ENCODE results near the gene RGSL1. TPM values are rescaled to one million over a fixed set of nuclear protein-coding genes. Genes with fewer than 3 reads are reported as not detected.

The RGSL1 gene
- total and polyA plus RNA-seq, 8 donors: not detected

DNA sequence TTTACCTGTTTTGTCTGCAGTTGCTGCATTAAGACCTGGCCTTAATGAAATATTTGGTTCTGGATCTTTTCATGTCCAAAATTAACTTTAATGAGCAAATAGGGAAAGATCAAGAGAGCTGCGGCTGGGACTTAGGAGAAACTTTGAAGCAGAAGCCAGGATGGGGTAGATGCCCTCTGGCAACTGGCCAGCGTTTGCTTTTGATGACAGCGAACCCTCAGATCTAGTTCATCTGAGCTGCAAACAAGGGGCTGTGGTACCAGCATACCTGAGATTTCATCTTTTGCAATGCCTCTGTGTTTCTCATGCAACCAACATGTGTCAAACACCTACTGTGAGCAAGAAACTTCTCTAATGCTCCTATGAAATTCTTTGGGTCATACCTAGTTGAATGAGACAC lies 36.5 kb upstream of the RGSL1 start:
- no peak overlapping the region for H3K27ac ChIP-seq
- peaks cover 0 to 11% (median 0%) of the 10 kb centered on the region in 3 donors for H3K4me1 ChIP-seq
- intact Hi-C loops (cut with DNase I): no loop called here
- no peaks in the 10 kb centered on the region for H3K27me3 ChIP-seq
- WGBS, 2 donors: 65 to 70% methylated on average over 3 of the region's 3 CpGs
- H3K9me3 ChIP-seq: no peaks in the 10 kb centered on the region
- no peaks in the 10 kb centered on the region for H3K36me3 ChIP-seq
- DNase-seq (no peak), FAIRE-seq (no peak), ATAC-seq (no peak)
- H3K4me3 ChIP-seq: no peak overlapping the region
- TF ChIP-seq, protein P1, sequence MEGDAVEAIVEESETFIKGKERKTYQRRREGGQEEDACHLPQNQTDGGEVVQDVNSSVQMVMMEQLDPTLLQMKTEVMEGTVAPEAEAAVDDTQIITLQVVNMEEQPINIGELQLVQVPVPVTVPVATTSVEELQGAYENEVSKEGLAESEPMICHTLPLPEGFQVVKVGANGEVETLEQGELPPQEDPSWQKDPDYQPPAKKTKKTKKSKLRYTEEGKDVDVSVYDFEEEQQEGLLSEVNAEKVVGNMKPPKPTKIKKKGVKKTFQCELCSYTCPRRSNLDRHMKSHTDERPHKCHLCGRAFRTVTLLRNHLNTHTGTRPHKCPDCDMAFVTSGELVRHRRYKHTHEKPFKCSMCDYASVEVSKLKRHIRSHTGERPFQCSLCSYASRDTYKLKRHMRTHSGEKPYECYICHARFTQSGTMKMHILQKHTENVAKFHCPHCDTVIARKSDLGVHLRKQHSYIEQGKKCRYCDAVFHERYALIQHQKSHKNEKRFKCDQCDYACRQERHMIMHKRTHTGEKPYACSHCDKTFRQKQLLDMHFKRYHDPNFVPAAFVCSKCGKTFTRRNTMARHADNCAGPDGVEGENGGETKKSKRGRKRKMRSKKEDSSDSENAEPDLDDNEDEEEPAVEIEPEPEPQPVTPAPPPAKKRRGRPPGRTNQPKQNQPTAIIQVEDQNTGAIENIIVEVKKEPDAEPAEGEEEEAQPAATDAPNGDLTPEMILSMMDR (IDR thresholded peaks at IDR 0.05): no peak

DNA sequence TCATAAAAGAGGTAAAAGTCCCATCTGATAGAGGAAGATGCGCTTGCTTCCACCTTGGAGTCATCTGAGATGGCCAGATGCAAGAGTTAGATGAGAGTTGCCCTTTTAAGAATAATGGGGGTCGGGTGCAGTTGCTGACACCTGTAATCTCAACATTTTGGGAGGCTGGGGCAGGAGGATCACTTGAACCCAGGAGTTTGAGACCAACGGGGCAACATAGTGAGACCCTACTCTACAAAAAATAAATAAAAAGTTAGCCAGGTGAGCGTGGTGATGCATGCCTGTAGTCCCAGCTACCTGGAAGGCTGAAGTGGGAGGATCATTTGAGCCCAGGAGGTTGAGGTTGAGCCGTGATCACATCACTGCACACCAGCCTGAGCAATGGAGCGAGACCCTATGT lies 36.0 kb upstream of the RGSL1 start:
- TF ChIP-seq, protein P1 (IDR thresholded peaks at IDR 0.05): no peak
- Histone ChIP-seq H3K4me1 (peaks cover 0 to 6% (median 0%) of the 10 kb centered on the region in 3 donors), H3K4me3 (no peak overlapping the region), H3K36me3 (no peaks in the 10 kb centered on the region), H3K27ac (no peak overlapping the region), H3K27me3 (no peaks in the 10 kb centered on the region), H3K9me3 (no peaks in the 10 kb centered on the region)
- ATAC-seq: no peak
- no peak for DNase-seq
- WGBS, 2 donors: 77 to 86% methylated on average over 6 of the region's 6 CpGs
- FAIRE-seq: no peak
- intact Hi-C loops (cut with DNase I): no loop called here

DNA sequence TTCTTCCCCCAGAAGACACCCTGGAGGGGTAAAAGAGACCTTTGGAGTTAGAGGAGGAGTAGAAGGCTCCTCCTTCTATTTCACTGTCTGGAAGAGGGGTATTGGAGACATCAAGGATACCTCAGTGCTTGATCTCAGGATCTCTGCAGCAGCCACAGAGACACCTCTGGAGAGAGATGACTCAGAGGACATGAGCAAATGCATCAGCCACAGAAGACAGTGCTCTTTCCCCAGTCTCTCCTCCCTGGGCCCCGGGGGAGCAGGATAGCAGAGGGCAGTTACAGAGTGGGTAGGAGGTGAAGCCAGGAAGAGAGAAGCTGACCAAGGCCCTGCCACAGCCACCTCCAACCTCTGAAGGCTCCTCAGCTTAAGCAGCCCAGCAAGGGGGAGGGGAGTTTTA lies 34.2 kb upstream of the RGSL1 start:
- H3K27ac ChIP-seq: no peak overlapping the region
- FAIRE-seq (no peak), ATAC-seq (no peak), DNase-seq (no peak)
- H3K4me1 ChIP-seq: peaks cover 0 to 3% (median 0%) of the 10 kb centered on the region in 3 donors
- WGBS, 2 donors: 46 to 61% methylated on average over 1 of the region's 1 CpG
- H3K27me3 ChIP-seq: no peaks in the 10 kb centered on the region
- TF ChIP-seq, protein P1 (IDR thresholded peaks at IDR 0.05): no peak
- no peaks in the 10 kb centered on the region for H3K36me3 ChIP-seq
- H3K4me3 ChIP-seq: no peak overlapping the region
- intact Hi-C loops (cut with DNase I): no loop called here
- H3K9me3 ChIP-seq: no peaks in the 10 kb centered on the region

DNA sequence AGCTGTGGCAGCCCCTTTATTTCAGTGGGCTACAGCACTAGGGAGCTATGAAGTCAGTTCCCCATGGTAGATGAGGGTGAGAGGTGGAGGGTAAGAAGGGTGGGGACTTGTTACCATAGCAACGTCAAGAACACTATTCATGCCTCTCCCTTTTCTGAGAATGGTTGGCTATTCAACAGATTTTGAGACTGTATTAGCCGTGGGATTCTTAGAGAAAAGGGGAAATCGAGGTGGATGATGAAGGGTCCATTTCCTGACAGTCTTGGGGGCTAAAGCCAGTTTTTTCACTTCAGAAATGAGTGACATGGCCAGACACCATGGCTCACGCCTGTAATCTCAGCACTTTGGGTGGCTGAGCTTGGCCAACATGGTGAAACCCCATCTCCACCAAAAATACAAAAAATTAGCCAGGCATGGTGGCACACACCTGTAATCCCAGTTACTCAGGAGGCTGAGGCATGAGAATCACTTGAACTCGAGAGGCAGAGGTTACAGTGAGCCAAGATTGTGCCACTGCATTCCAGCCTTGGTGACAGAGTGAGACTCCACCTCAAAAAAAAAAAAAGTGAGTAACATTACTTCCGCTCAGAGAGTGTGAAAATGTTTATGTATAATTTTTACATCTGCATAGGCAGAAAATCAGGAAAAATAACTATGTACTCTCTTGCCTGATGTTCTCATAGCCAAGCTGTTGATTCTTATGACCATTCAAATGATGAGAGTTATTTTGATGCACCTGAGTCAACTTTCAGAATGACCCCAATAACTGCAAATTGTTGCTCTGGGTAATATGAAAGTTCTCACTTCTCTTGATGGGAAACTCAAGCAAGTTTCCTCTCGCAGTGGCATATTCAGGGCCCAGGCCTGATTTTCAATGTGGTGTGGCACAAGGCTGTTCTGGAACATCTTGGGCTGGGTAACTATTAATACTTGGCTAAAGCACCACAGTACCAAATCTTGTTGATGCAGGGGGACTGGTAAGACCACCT lies 23.2 kb upstream of the RGSL1 start:
- Histone ChIP-seq H3K27ac (no peak overlapping the region), H3K36me3 (no peaks in the 10 kb centered on the region), H3K9me3 (no peaks in the 10 kb centered on the region), H3K27me3 (no peaks in the 10 kb centered on the region), H3K4me3 (no peak overlapping the region), H3K4me1 (no peaks in the 10 kb centered on the region)
- no peak for DNase-seq
- intact Hi-C loops (cut with DNase I): no loop called here
- no peak for ATAC-seq
- WGBS, 2 donors: 77 to 78% methylated on average over 7 of the region's 7 CpGs
- TF ChIP-seq, protein P1 (IDR thresholded peaks at IDR 0.05): no peak
- FAIRE-seq: no peak

DNA sequence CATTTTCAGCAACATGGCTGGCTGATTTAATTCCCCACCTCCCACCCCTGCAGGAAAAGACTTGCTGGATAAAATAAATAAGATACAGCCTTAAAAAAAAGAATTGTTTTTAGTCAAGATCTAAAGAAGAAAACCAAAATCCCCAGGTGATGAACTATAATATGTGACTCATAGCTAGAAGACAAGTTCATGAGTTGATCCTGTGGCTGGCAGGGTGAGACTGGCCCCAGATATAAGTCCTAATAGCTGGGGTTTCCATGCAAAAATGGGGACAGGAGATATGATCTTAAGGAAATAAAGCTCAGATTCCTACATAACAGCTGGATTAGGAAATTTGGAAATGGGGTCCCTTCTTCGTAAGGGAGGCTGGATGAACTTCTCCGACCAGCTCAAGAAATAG lies 21.9 kb upstream of the RGSL1 start:
- ATAC-seq: no peak
- TF ChIP-seq, protein P1 (IDR thresholded peaks at IDR 0.05): no peak
- Histone ChIP-seq H3K27me3 (no peaks in the 10 kb centered on the region), H3K27ac (no peak overlapping the region), H3K4me1 (no peaks in the 10 kb centered on the region), H3K36me3 (no peaks in the 10 kb centered on the region), H3K4me3 (no peak overlapping the region), H3K9me3 (no peaks in the 10 kb centered on the region)
- intact Hi-C loops (cut with DNase I): no loop called here
- WGBS, 2 donors: 92 to 95% methylated on average over 2 of the region's 2 CpGs
- DNase-seq: no peak
- FAIRE-seq: no peak
